CD4-positive, alpha-beta T cell (primary cell): ENCODE data around the gene URI1. TPM values are rescaled to one million over a fixed set of nuclear protein-coding genes. Genes with fewer than 3 reads are reported as not detected.

ENCODE experiments used
- ATAC-seq: fragments of 200-7000 bp; cut with Tn5 transposase; one replicate; pipeline ENCODE4 v1.10.0; 2022; ENCODE audit warnings: mild to moderate bottlenecking; ENCODE audit not compliant: poor library complexity
- CTCF ChIA-PET: fragments of 350-600 bp; sonication (Branson Sonifier 250); formaldehyde crosslinking; loops from one replicate; lab custom pipeline; 2021; ENCODE audit warnings: antibody characterized with exemption, inconsistent platforms; lab: Charles Lee
- POLR2A ChIA-PET: fragments of 350-600 bp; sonication (Branson Sonifier 250); formaldehyde crosslinking; loops from one replicate; lab custom pipeline; 2021; ENCODE audit warnings: antibody characterized with exemption, inconsistent platforms; lab: Charles Lee
- DNase-seq, 14 experiments: peaks; one replicate each; pipeline ENCODE4 v3.0.0-alpha.2; 2013 to 2020; ENCODE audit warnings: mixed read lengths in 2 of 14
- H3K27ac ChIP-seq, 2 donors: one replicate each; pipeline versions ENCODE4 v1.5.1 to v1.7.0; 2013; ENCODE audit warnings: low read length in 2 of 2, low read depth in 1 of 2, mild to moderate bottlenecking in 1 of 2
- H3K27me3 ChIP-seq, 2 experiments: 1 replicate in 1 of 2; 2 replicates in 1 of 2; pipeline versions ENCODE4 v1.6.1 to v1.7.0; 2013; ENCODE audit warnings: low read length in 2 of 2, control low read depth in 1 of 2, mild to moderate bottlenecking in 1 of 2, moderate library complexity in 1 of 2; ENCODE audit not compliant: insufficient read depth in 2 of 2, control insufficient read depth in 1 of 2
- H3K36me3 ChIP-seq: one replicate; pipeline ENCODE4 v1.6.1; 2013; ENCODE audit warnings: low read length, control low read depth; ENCODE audit not compliant: insufficient read depth
- H3K4me1 ChIP-seq: one replicate; pipeline ENCODE4 v1.6.1; 2013; ENCODE audit warnings: low read length, control low read depth; ENCODE audit not compliant: insufficient read depth
- H3K4me3 ChIP-seq: one replicate; pipeline ENCODE4 v1.5.1; 2013; ENCODE audit warnings: mild to moderate bottlenecking, low read length, moderate library complexity
- H3K9me3 ChIP-seq, 2 experiments: 1 replicate in 1 of 2; 2 replicates in 1 of 2; pipeline versions ENCODE4 v1.6.1 to v1.7.0; 2013; ENCODE audit warnings: low read length in 2 of 2, mild to moderate bottlenecking in 2 of 2, control low read depth in 1 of 2, moderate library complexity in 1 of 2; ENCODE audit not compliant: control insufficient read depth in 1 of 2, insufficient read depth in 1 of 2
- H3K27ac Mint-ChIP-seq: one replicate; pipeline ENCODE4 v1.8.0; 2020; ENCODE audit warnings: mixed read lengths
- H3K27me3 Mint-ChIP-seq: one replicate; pipeline ENCODE4 v1.8.0; 2021; ENCODE audit warnings: mixed read lengths
- H3K36me3 Mint-ChIP-seq: one replicate; pipeline ENCODE4 v1.8.0; 2021; ENCODE audit warnings: low read depth, mixed read lengths
- H3K4me1 Mint-ChIP-seq: one replicate; pipeline ENCODE4 v1.8.0; 2021; ENCODE audit warnings: low read depth, mixed read lengths
- H3K4me3 Mint-ChIP-seq: one replicate; pipeline ENCODE4 v1.8.0; 2020; ENCODE audit warnings: mild to moderate bottlenecking, mixed read lengths
- H3K9me3 Mint-ChIP-seq: one replicate; pipeline ENCODE4 v1.8.0; 2020; ENCODE audit warnings: mixed read lengths
- CTCF ChIP-seq: fragments of 200-600 bp; IDR thresholded peaks from one replicate; pipeline ENCODE4 v1.8.0; 2022; ENCODE audit warnings: antibody characterized with exemption, mild to moderate bottlenecking
- intact Hi-C, 2 experiments: fragments of 100-400 bp; cut with DNase I in 1 of 2; cut with micrococcal nuclease in 1 of 2; formaldehyde crosslinking; loops; one replicate each; pipeline versions ENCODE4 v1.15.1 to v1.9.0; 2023 to 2025; cut with DNase I, micrococcal nuclease
- total RNA-seq, 174 experiments: library from RNA in 2 of 174; stranded (reverse) in 2 of 174; gene quantifications; one replicate each; pipeline ENCODE4 v1.2.3 and lab custom pipeline; 2021 to 2026

URI1 gene
- total RNA-seq, 2 experiments from 2014 or later, result 50.9 to 63.6 TPM

GRCh38 chr19:29922972-29923371, 19.1 kb upstream of the URI1 start:
- ChIA-PET POLR2A (interaction anchor here (1.4 kb wide), 1 partner anchor 19 kb away, joined by 4 read pairs; the partner anchor contains the start of gene URI1), CTCF (no interaction called here)
- Histone ChIP-seq H3K9me3 (no peaks in the 10 kb centered on the region), H3K4me1 (no peaks in the 10 kb centered on the region), H3K27ac (no peak overlapping the region), H3K36me3 (no peaks in the 10 kb centered on the region), H3K4me3 (no peak overlapping the region), H3K27me3 (no peaks in the 10 kb centered on the region)
- no peaks in the 10 kb centered on the region for H3K9me3 Mint-ChIP-seq
- H3K4me3 Mint-ChIP-seq, result no peak overlapping the region
- no peak for DNase-seq
- no peak overlapping the region for H3K27ac Mint-ChIP-seq
- peaks cover 10% of the 10 kb centered on the region for H3K27me3 Mint-ChIP-seq
- no peaks in the 10 kb centered on the region for H3K36me3 Mint-ChIP-seq
- no peak for ATAC-seq
- intact Hi-C loops, result no loop called here
- H3K4me1 Mint-ChIP-seq, result no peaks in the 10 kb centered on the region
- TF ChIP-seq CTCF, result no peak

DNA sequence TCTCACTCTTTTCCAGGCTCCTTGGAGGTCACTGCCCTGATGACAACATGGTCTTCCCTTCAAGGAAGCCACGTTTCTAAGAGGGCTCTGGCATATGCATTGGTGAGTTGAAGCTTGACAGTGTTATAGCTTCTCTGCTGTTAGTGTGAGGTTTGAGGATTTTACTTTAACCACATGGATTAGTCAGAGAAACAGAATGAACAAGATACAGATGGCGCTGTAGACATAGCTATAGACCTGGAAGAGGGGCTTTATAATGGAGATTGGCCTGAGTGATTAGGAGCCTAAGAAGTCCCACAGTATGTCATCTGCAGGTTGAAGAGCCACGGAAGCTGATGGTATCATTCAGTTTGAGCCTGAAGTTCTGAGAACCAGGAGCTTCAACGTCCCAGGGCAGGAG, 18.4 kb upstream of the URI1 start:
- DNase-seq (no peak), ATAC-seq (no peak)
- Histone ChIP-seq H3K4me1 (no peaks in the 10 kb centered on the region), H3K9me3 (no peaks in the 10 kb centered on the region), H3K27ac (no peak overlapping the region), H3K27me3 (no peaks in the 10 kb centered on the region), H3K36me3 (no peaks in the 10 kb centered on the region), H3K4me3 (no peak overlapping the region)
- Mint-ChIP-seq H3K36me3 (no peaks in the 10 kb centered on the region), H3K9me3 (no peaks in the 10 kb centered on the region), H3K27ac (no peak overlapping the region), H3K4me3 (no peak overlapping the region), H3K4me1 (no peaks in the 10 kb centered on the region), H3K27me3 (peaks cover 10% of the 10 kb centered on the region)
- no peak for TF ChIP-seq CTCF
- CTCF ChIA-PET, result no interaction called here
- intact Hi-C loops, result no loop called here
- POLR2A ChIA-PET, result interaction anchor here (1.4 kb wide), 1 partner anchor 18 kb away, joined by 4 read pairs; the partner anchor contains the start of gene URI1

- H3K36me3 Mint-ChIP-seq, result no peaks in the 10 kb centered on the region
- Histone ChIP-seq H3K4me3 (no peak overlapping the region), H3K27ac (no peak overlapping the region), H3K27me3 (no peaks in the 10 kb centered on the region), H3K4me1 (no peaks in the 10 kb centered on the region), H3K9me3 (no peaks in the 10 kb centered on the region), H3K36me3 (no peaks in the 10 kb centered on the region)
- H3K9me3 Mint-ChIP-seq, result no peaks in the 10 kb centered on the region
- POLR2A ChIA-PET, result no interaction called here
- intact Hi-C loops, result no loop called here
- DNase-seq (no peak), ATAC-seq (no peak)
- H3K4me3 Mint-ChIP-seq, result no peak overlapping the region
- peaks cover 9% of the 10 kb centered on the region for H3K27me3 Mint-ChIP-seq
- H3K4me1 Mint-ChIP-seq, result no peaks in the 10 kb centered on the region
- no peak overlapping the region for H3K27ac Mint-ChIP-seq
- CTCF ChIA-PET, result no interaction called here
- TF ChIP-seq CTCF, result no peak
These were observed 16.0 kb upstream of the URI1 start for GRCh38 chr19:29926031-29926430.
